Central memory CD8-positive, alpha-beta T cell (primary cell): ENCODE measurements around the gene NT5C3A.

ENCODE experiments used
- ATAC-seq: fragments of 150-1000 bp; cut with Tn5 transposase; replicated peaks from 2 replicates; pipeline ENCODE4 v1.10.0; 2022; ENCODE audit warnings: mild to moderate bottlenecking, moderate FRiP score, moderate number of reproducible peaks; ENCODE audit not compliant: poor library complexity, severe bottlenecking; ENCODE audit errors: extremely low read depth
- DNase-seq, 2 donors: peaks; one replicate each; pipeline ENCODE4 v3.0.0; 2021; ENCODE audit warnings: low spot score in 2 of 2
- H3K27ac Mint-ChIP-seq: one replicate; pipeline ENCODE4 v1.8.0; 2022; ENCODE audit warnings: low read depth, mild to moderate bottlenecking, moderate library complexity, mixed read lengths
- H3K27me3 Mint-ChIP-seq: one replicate; pipeline ENCODE4 v1.8.0; 2022; ENCODE audit warnings: mixed read lengths
- H3K36me3 Mint-ChIP-seq: one replicate; pipeline ENCODE4 v1.8.0; 2022; ENCODE audit warnings: mild to moderate bottlenecking, moderate library complexity, mixed read lengths; ENCODE audit not compliant: insufficient read depth
- H3K4me1 Mint-ChIP-seq: one replicate; pipeline ENCODE4 v1.8.0; 2022; ENCODE audit warnings: mixed read lengths
- H3K4me3 Mint-ChIP-seq: one replicate; pipeline ENCODE4 v1.8.0; 2022; ENCODE audit warnings: mild to moderate bottlenecking, moderate library complexity, mixed read lengths
- H3K9me3 Mint-ChIP-seq: one replicate; pipeline ENCODE4 v1.8.0; 2022; ENCODE audit warnings: mixed read lengths

NT5C3A gene

DNA sequence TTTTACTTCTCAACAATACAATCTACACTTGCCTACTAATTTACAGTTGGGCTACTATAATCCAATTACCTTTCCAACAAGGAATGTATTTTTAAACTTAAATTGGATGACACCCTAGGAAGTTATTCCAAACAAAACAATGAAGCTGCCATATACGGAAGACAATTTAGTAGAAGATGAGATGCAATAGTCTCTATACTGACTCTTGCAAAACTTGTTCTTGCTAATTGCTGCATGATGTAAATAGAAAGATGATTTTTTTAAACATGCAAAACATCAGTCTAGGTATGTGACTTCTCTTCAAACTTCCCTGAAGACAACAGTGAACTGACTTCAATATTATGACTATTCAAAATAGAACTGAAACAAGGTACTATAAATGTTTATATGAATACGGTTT lies 17.6 kb downstream of the NT5C3A start:
- no peaks in the 10 kb centered on the region for H3K9me3 Mint-ChIP-seq
- no peaks in the 10 kb centered on the region for H3K27me3 Mint-ChIP-seq
- H3K27ac Mint-ChIP-seq, result no peak overlapping the region
- no peak overlapping the region for H3K4me3 Mint-ChIP-seq
- peaks cover 31% of the 10 kb centered on the region for H3K4me1 Mint-ChIP-seq
- DNase-seq, result no peak
- H3K36me3 Mint-ChIP-seq, result peaks cover 2% of the 10 kb centered on the region
- no peak for ATAC-seq

DNA sequence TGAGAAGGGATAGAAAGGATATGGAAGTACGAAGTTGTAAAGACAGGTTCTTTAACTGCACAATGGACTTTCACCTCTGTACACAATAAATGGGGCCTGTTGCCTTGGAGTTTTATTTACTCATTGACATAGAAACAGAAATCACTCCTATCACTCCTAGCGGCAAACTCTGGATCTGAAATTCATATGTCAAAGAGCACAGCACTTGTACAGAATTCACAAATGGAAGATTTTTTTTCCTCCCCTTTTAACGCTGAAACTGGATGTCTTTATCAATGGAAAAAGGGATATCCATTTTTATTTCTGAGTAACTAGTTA lies 18.2 kb downstream of the NT5C3A start:
- Mint-ChIP-seq H3K27me3 (no peaks in the 10 kb centered on the region), H3K27ac (no peak overlapping the region), H3K9me3 (no peaks in the 10 kb centered on the region), H3K4me1 (peaks cover 37% of the 10 kb centered on the region), H3K36me3 (peaks cover 2% of the 10 kb centered on the region), H3K4me3 (no peak overlapping the region)
- ATAC-seq (no peak), DNase-seq (no peak)

DNA sequence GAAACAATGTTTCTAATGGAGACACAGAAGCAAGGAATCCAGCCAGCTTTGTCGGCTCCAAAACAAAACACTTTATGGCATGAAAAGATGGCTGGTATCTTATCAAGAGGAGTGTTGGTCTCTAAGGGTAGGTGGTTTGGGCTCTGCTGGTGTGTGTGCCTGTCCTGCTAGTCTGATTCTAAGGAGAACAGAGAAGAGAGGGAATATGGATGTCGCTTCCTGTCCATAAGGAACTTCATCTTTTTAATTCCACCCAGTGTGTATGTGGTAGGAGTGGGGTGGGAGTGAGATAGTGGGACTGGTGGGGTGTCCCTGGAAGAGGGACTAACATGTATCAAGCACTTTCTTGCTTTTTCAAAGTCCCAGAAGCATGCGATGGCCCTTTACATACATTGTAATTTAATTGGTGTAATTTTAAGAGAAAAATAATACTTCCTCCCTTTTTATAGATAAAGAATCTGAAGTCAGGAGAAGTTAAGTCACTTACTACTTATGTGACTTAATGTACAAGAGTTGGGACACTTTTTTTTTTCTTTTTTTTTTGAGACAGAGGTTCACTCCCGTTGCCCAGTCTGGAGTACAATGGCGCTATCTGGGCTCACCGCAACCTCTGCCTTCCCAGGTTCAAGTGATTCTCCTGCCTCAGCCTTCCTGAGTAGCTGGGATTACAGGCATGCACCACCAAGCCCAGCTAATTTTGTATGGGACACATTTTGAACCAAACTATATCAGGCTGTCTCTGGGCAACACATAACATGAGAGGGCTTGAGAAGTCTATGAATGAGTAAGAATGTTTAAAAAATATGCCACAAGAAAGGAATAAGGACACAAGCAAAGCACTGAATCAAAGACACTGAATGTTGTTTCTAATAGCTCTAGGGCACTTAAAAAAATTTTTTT lies 18.8 kb downstream of the NT5C3A start:
- H3K27ac Mint-ChIP-seq, result peak overlapping the region; percentile 19
- ATAC-seq, result no peak
- H3K36me3 Mint-ChIP-seq, result peaks cover 2% of the 10 kb centered on the region
- no peak for DNase-seq
- H3K4me3 Mint-ChIP-seq, result no peak overlapping the region
- H3K27me3 Mint-ChIP-seq, result no peaks in the 10 kb centered on the region
- H3K9me3 Mint-ChIP-seq, result no peaks in the 10 kb centered on the region
- peaks cover 40% of the 10 kb centered on the region for H3K4me1 Mint-ChIP-seq

DNA sequence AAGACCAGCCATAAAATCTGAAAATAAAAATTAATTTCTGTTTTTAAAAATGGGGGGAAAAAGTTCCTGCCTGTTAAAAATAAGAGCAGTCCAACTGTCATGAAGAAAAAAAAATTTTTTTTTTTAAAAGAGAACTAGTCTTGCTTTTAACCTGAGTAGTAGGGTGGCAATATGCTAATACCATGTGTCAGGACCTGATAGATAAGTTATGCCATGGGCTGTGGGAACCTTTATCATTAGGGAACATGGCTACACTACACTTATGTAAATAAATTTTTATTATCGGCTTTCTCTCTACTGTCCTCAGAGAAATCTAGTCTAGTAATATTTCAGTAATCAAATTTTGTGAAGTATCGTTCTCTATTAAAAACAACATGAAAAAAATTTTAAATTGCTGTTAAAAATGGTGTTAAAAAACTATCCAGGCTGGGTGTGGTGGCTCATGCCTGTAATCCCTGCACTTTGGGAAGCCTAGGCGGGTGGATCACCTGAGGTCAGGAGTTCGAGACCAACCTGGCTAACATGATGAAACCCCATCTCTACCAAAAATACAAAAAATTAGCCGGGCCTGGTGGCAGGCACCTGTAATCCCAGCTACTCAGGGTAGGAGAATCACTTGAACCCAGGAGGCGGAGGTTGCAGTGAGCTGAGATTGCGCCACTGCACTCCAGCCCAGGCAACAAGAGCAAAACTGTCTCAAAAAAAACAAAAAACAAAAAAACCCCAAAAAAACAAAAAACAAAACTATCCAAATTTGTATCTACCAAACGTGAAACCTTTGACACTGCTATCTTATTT lies 20.7 kb downstream of the NT5C3A start:
- Mint-ChIP-seq H3K4me1 (peaks cover 48% of the 10 kb centered on the region), H3K27ac (peak overlapping the region; percentile 97), H3K36me3 (peaks cover 2% of the 10 kb centered on the region), H3K4me3 (no peak overlapping the region), H3K9me3 (no peaks in the 10 kb centered on the region), H3K27me3 (no peaks in the 10 kb centered on the region)
- DNase-seq (no peak), ATAC-seq (no peak)

DNA sequence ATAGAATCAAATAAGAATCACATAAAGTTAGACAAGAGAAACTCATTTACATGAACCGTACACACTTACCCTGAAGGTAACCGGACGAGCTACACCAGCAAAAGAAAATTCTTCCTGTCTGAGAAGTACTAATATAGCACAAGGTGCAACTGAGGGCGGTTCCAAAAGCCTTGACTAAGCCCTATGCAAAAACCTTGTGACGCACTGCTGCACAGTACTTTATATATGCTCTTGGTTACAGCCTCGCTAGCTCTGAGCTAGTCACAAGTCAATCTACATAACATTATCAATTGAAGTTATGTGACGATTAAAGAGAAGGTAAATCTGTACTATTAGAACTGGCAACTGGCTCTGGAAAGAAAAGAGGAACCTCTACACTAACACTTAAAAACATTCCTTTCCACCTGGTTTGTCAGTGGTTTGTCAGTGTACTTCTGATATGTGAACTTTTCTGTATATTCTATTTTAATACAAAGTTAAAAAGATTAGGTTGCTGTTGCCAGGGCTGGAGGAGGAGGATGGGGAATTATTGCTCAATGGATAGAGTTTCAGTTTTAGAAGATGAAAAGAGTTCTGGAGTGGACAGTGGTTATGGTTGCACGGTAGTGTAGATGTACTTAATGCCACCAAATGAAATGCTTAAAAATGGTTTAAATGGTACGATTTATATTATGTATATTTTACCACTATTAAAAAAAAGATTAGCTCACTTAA lies 21.6 kb downstream of the NT5C3A start:
- Mint-ChIP-seq H3K27me3 (no peaks in the 10 kb centered on the region), H3K9me3 (no peaks in the 10 kb centered on the region), H3K36me3 (peaks cover 6% of the 10 kb centered on the region), H3K27ac (peak overlapping the region; percentile 97), H3K4me3 (peak overlapping the region; percentile 72), H3K4me1 (peaks cover 48% of the 10 kb centered on the region)
- DNase-seq (peak in 1 of 2 donors; percentile 66), ATAC-seq (peak; percentile 99)

DNA sequence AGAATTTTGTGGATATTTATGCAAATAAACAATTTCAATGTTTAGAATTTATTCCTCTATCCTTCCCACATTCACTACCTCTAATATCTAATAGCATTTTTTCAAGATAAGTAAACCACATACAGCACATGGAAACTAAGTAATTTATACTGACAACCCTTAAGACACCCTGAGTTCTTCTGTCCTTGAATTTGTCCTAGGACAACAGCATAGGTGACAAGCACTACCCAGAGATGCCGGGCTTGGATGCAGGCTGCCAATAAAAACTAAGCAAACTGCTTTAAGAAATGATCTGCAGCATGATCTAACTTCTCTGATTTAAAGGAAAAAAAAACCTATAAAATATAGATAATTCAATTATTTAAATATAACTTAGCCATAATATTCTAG lies 22.7 kb downstream of the NT5C3A start:
- Mint-ChIP-seq H3K27me3 (no peaks in the 10 kb centered on the region), H3K4me3 (peak overlapping the region; percentile 72), H3K27ac (peak overlapping the region; percentile 78), H3K4me1 (peaks cover 46% of the 10 kb centered on the region), H3K36me3 (peaks cover 8% of the 10 kb centered on the region), H3K9me3 (no peaks in the 10 kb centered on the region)
- ATAC-seq, result no peak
- no peak for DNase-seq

DNA sequence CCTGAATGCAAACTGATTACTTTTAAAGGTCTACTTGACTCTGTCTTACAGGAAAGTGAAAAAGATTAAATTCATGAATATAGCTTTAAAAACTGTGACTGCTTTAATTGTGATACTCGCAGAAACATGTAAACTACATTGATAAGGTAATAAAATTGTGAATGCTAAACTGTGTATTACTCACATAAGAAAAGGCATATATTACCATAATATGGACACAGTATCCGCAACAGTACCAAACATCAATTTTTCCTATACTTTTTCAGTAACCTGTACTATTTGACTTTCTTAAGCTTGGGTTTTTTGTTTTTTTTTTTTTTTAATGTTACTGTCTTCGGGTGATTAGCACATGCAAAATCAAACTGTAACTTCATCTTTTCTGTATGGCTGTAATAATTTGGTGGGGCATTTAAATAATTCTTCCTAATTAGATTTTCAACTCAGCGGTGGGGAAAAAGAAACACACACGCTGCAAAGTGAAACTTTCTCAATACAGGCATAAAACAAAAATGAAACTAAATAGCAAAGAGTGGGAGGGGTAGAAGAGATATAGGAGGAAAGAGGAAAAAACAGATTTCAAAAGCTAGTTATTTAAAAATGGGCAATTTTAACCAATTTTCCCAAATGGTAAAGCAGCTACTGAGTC lies 23.2 kb downstream of the NT5C3A start:
- ATAC-seq (peak; percentile 22), DNase-seq (no peak)
- no peaks in the 10 kb centered on the region for H3K27me3 Mint-ChIP-seq
- H3K36me3 Mint-ChIP-seq, result peaks cover 8% of the 10 kb centered on the region
- peak overlapping the region; percentile 72 for H3K4me3 Mint-ChIP-seq
- peaks cover 46% of the 10 kb centered on the region for H3K4me1 Mint-ChIP-seq
- no peaks in the 10 kb centered on the region for H3K9me3 Mint-ChIP-seq
- peak overlapping the region; percentile 78 for H3K27ac Mint-ChIP-seq

DNA sequence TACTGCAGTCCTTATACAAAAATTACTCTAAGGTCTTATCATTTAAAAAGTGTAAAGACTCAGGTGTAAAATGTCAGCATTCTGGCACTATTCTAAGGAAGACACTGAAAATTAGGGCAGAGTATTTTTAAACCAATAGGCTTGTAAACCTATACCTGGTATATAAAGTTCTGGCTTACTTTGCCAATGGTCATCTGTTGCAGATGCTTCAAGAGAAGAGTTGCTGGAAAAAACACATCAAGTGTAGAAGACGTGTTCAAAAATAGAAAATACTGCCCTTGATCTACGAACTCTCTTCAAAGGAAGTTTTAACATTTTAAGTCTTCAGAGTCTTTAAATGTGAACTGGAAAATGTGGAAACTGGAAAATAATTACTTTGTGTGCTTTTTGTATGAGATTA lies 23.9 kb downstream of the NT5C3A start:
- H3K36me3 Mint-ChIP-seq, result peaks cover 8% of the 10 kb centered on the region
- DNase-seq (no peak), ATAC-seq (no peak)
- H3K27ac Mint-ChIP-seq, result peak overlapping the region; percentile 78
- H3K27me3 Mint-ChIP-seq, result no peaks in the 10 kb centered on the region
- no peaks in the 10 kb centered on the region for H3K9me3 Mint-ChIP-seq
- peak overlapping the region; percentile 72 for H3K4me3 Mint-ChIP-seq
- peaks cover 44% of the 10 kb centered on the region for H3K4me1 Mint-ChIP-seq

DNA sequence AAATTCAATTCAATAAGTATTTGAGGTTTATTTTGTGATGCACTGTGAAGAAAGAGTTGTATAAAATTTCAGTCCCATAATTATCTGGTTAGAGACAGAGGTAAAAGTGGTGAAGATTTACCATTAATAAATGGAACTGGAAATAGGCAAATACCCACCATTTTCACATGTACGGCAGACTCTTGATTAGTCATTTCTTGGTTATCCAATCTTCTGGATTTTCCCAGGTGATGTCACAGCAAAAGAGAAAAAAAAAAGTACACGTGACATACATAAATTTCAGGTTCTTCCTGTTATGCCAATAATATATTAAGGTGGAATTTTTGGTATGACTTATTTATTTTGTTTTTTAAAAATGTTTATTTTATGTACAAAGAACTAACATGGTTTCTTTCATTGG lies 26.8 kb downstream of the NT5C3A start:
- ATAC-seq, result no peak
- Mint-ChIP-seq H3K27ac (no peak overlapping the region), H3K9me3 (no peaks in the 10 kb centered on the region), H3K36me3 (peaks cover 11% of the 10 kb centered on the region), H3K27me3 (no peaks in the 10 kb centered on the region), H3K4me3 (no peak overlapping the region), H3K4me1 (peaks cover 34% of the 10 kb centered on the region)
- DNase-seq, result no peak

DNA sequence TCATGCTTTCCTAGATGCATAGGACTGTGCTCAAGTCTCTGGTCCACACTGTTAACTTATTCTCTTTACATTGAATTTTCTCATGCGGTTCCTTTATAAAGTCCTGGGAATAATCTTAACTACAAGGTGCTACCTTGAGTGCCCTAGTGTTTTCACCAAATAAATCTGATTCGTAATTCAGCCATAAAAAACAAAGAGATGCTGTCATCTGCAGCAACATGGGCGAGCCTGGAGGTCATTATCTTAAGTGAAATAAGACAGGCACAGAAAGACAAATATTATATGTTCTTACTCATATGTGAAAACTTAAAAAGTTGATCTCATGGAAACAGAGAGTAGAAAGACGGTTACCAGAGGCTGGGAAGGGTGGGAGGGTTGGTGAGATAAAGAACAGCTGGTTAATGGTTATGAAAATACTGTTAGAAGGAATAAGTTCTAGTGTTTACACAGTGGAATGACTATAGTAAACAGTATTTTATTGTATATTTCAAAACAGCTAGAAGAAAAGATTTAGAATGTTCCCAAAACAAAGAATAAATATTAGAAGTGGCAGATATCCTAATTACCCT lies 38.3 kb downstream of the NT5C3A start:
- no peak overlapping the region for H3K27ac Mint-ChIP-seq
- H3K36me3 Mint-ChIP-seq, result peaks cover 46% of the 10 kb centered on the region
- H3K27me3 Mint-ChIP-seq, result no peaks in the 10 kb centered on the region
- DNase-seq (no peak), ATAC-seq (no peak)
- H3K4me3 Mint-ChIP-seq, result no peak overlapping the region
- peaks cover 4% of the 10 kb centered on the region for H3K4me1 Mint-ChIP-seq
- no peaks in the 10 kb centered on the region for H3K9me3 Mint-ChIP-seq

DNA sequence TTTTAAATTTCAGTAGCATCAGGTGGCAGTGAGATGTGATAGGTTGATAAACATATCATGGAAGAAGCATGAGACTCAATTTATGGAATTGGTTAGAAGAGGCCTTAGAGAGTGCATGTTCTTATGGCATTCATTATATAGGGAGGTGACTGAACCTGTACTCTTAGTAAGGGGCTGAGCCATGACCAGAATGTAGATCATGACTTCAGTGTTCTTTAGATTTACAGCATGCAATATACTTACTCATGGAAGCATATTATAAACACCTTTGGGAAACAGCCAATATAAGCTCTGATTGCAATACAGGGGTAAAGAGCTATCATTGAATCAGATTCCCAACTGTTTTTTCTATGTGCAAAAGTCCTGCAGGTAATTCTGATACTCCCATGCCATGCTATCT lies 50.2 kb downstream of the NT5C3A start:
- Mint-ChIP-seq H3K27me3 (no peaks in the 10 kb centered on the region), H3K36me3 (peaks cover 46% of the 10 kb centered on the region), H3K4me1 (no peaks in the 10 kb centered on the region), H3K4me3 (no peak overlapping the region), H3K27ac (no peak overlapping the region), H3K9me3 (no peaks in the 10 kb centered on the region)
- DNase-seq (no peak), ATAC-seq (no peak)

DNA sequence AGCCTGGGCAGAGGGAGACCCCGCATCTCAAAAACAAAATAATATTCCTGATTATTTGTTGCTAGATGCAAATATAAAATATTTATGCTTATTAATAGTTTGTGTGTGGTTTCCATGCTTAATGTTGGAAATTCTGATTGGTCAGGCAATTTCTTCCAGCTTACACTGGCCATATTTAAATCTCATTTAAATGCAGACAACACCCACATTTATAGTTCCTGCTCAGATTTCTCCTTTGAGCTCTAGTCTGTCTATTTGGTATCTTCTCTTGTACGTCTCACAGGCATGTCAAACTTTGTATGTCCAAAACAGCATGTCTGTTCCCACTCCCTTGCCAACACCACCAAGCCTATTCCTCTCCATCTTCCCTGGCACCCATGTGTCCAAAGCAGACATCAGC lies 52.8 kb downstream of the NT5C3A start:
- peaks cover 4% of the 10 kb centered on the region for H3K4me1 Mint-ChIP-seq
- no peak for ATAC-seq
- no peak for DNase-seq
- no peak overlapping the region for H3K4me3 Mint-ChIP-seq
- peaks cover 27% of the 10 kb centered on the region for H3K36me3 Mint-ChIP-seq
- H3K27me3 Mint-ChIP-seq, result no peaks in the 10 kb centered on the region
- H3K9me3 Mint-ChIP-seq, result no peaks in the 10 kb centered on the region
- no peak overlapping the region for H3K27ac Mint-ChIP-seq
